ENCODE results near the gene RBMXL3. TPM values are rescaled to one million over a fixed set of nuclear protein-coding genes. Genes with fewer than 3 reads are reported as not detected.
"Not testable (repeated sequence)": the region's sequence is repeated elsewhere in the genome, so short reads cannot be mapped to it uniquely, and the experiment has no call there.

Gene RBMXL3
- not detected in 2 replicates for polyA plus RNA-seq (2014; cell fraction: cytosol; rRNA removed)
- not detected in 2 replicates for polyA plus RNA-seq (2014; cell fraction: nucleus; rRNA removed)

- no peak for DNase-seq (ENCODE audit: low spot score)
Observed at GRCh38 chrX:115189110-115189509, at the start of gene RBMXL3. RBMXL3 (plus strand) TSS chrX:115189410; CDS start chrX:115189442, 32 bp downstream.

GRCh38 chrX:115142057-115142456 is 47.2 kb upstream of the RBMXL3 start:
- no peak for DNase-seq (ENCODE audit: low spot score)

- peak; percentile 2 for DNase-seq (ENCODE audit: low spot score)
Observed at GRCh38 chrX:115147220-115147619, 42.0 kb upstream of the RBMXL3 start.

GRCh38 chrX:115173181-115173580 is 16.0 kb upstream of the RBMXL3 start:
- no peak for DNase-seq (ENCODE audit: low spot score)

GRCh38 chrX:115174548-115174947 is 14.7 kb upstream of the RBMXL3 start:
- no peak for DNase-seq (ENCODE audit: low spot score)

GRCh38 chrX:115177932-115178331 is 11.3 kb upstream of the RBMXL3 start:
- no peak for DNase-seq (ENCODE audit: low spot score)

GRCh38 chrX:115178473-115178872 is 10.7 kb upstream of the RBMXL3 start:
- no peak for DNase-seq (ENCODE audit: low spot score)

- DNase-seq (ENCODE audit: low spot score), result no peak
Observed at GRCh38 chrX:115183980-115184379, 5.2 kb upstream of the RBMXL3 start.

GRCh38 chrX:115189646-115190635 is 731 bp downstream of the RBMXL3 start:
- DNase-seq (ENCODE audit: low spot score), result no peak

- DNase-seq (ENCODE audit: low spot score), result no peak
Observed at GRCh38 chrX:115190636-115191489, 1.7 kb downstream of the RBMXL3 start.

- no peak for DNase-seq (ENCODE audit: low spot score)
Observed at GRCh38 chrX:115191490-115192243, 2.5 kb downstream of the RBMXL3 start.

GRCh38 chrX:115192244-115192700 is 3.1 kb downstream of the RBMXL3 start:
- no peak for DNase-seq (ENCODE audit: low spot score)

- DNase-seq (ENCODE audit: low spot score), result no peak
Observed at GRCh38 chrX:115204040-115204439, 14.8 kb downstream of the RBMXL3 start.

GRCh38 chrX:115209547-115209946 is 20.3 kb downstream of the RBMXL3 start:
- not testable (repeated sequence) for DNase-seq (ENCODE audit: low spot score)

- no peak for DNase-seq (ENCODE audit: low spot score)
Observed at GRCh38 chrX:115214151-115214550, 24.9 kb downstream of the RBMXL3 start.

- no peak for DNase-seq (ENCODE audit: low spot score)
Observed at GRCh38 chrX:115214605-115215004, 25.4 kb downstream of the RBMXL3 start.

GRCh38 chrX:115217346-115217745 is 28.1 kb downstream of the RBMXL3 start:
- not testable (repeated sequence) for DNase-seq (ENCODE audit: low spot score)

- DNase-seq (ENCODE audit: low spot score), result peak; percentile 49
Observed at GRCh38 chrX:115226929-115227328, 37.7 kb downstream of the RBMXL3 start.

- no peak for DNase-seq (ENCODE audit: low spot score)
Observed at GRCh38 chrX:115229337-115230003, 40.3 kb downstream of the RBMXL3 start.

GRCh38 chrX:115232933-115233496 is 43.8 kb downstream of the RBMXL3 start:
- peak; percentile 2 for DNase-seq (ENCODE audit: low spot score)

Data from SK-N-DZ (cell line).